MM.1S (cell line): ENCODE data around the gene PSMA4.

Source experiments
- CTCF ChIP-seq: fragments of 300-600 bp; sonication (generic); IDR thresholded peaks from 2 replicates; pipeline ENCODE4 v1.5.1; 2016; ENCODE audit warnings: antibody characterized with exemption, low read length, mixed read lengths
- EZH2 ChIP-seq: fragments of 300-600 bp; sonication (generic); optimal IDR thresholded peaks from 2 replicates; pipeline ENCODE3; 2017; ENCODE audit warnings: low read depth, mild to moderate bottlenecking, antibody characterized with exemption, low read length, mixed read lengths
- EZH2phosphoT487 ChIP-seq: fragments of 300-600 bp; sonication (generic); IDR thresholded peaks from 2 replicates; pipeline ENCODE4 v1.6.1; 2018; ENCODE audit warnings: antibody characterized with exemption, low read length

- TF ChIP-seq CTCF (no peak), EZH2phosphoT487 (no peak), EZH2 (no peak)
These were observed 12.9 kb upstream of the PSMA4 start for GRCh38 chr15:78527325-78527724.
